Aortic smooth muscle cell (primary cell): ENCODE data around the gene NABP1. TPM values are rescaled to one million over a fixed set of nuclear protein-coding genes. Genes with fewer than 3 reads are reported as not detected.

Source experiments
- total RNA-seq: library from RNA; depleted of rRNA; stranded (reverse); fragments of >200 nt; gene quantifications from 2 replicates; pipeline ENCODE4 v1.2.3, GENCODE V29; 2014

NABP1 gene
- 27.7 and 28.3 TPM in 2 replicates for total RNA-seq

GRCh38 chr2:191677646-191678436 is at the start of gene NABP1:
Gene NABP1 (plus strand): TSS chr2:191678136. CDS start chr2:191678615, 479 bp downstream.

Other genes with a start within 250 kb of the NABP1 start
- 5.8 and 17.4 TPM in 2 replicates for gene CAVIN2, start 169.0 kb downstream of the NABP1 start, total RNA-seq